Peyer's patch (tissue), 4 donors: ENCODE measurements around the gene TPGS1.

Experiments
- POLR2A ChIP-seq, 2 donors: fragments of 450-650 bp; IDR thresholded peaks; one replicate each; pipeline ENCODE4 v1.5.1; 2017; ENCODE audit warnings: antibody characterized with exemption in 2 of 2, mild to moderate bottlenecking in 2 of 2, moderate library complexity in 2 of 2
- TF ChIP-seq, protein P1 (sequence below), 6 experiments: fragments of 450-650 bp in 4 of 6; fragments of 200-600 bp in 2 of 6; sonication (generic) in 1 of 6; IDR thresholded peaks; one replicate each; pipeline ENCODE4 v1.5.1; 2017 to 2019; ENCODE audit warnings: antibody characterized with exemption in 6 of 6, mild to moderate bottlenecking in 3 of 6, moderate library complexity in 1 of 6

DNA sequence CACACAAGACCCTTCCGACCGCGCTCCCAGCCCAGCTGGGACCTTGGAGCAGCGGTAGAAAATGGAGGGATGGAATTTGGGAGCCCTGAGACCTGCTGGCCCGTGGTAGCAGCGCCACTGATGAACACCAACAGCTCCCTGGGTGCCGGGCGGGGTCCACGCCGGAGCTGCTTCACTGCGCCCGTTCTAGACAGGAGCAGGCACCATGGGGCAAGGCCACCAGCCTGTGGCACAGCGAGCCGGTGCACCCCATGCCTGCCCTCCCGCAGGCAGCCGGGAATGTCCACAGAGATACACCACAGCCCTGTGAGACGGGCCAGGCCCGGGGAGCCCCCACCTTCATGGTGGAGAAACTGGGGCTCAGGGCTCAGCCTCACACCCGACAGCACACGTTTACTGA, 36.6 kb upstream of the TPGS1 start:
- TF ChIP-seq, protein P1, sequence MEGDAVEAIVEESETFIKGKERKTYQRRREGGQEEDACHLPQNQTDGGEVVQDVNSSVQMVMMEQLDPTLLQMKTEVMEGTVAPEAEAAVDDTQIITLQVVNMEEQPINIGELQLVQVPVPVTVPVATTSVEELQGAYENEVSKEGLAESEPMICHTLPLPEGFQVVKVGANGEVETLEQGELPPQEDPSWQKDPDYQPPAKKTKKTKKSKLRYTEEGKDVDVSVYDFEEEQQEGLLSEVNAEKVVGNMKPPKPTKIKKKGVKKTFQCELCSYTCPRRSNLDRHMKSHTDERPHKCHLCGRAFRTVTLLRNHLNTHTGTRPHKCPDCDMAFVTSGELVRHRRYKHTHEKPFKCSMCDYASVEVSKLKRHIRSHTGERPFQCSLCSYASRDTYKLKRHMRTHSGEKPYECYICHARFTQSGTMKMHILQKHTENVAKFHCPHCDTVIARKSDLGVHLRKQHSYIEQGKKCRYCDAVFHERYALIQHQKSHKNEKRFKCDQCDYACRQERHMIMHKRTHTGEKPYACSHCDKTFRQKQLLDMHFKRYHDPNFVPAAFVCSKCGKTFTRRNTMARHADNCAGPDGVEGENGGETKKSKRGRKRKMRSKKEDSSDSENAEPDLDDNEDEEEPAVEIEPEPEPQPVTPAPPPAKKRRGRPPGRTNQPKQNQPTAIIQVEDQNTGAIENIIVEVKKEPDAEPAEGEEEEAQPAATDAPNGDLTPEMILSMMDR (IDR thresholded peaks at IDR 0.05) = no peak
- no peak for TF ChIP-seq POLR2A (IDR thresholded peaks at IDR 0.05)
